ENCODE data around the gene PPHLN1. TPM values are rescaled to one million over a fixed set of nuclear protein-coding genes. Genes with fewer than 3 reads are reported as not detected.
A peak's percentile ranks its signal among the peaks of the same experiment; 100 is the strongest.

The PPHLN1 gene
- total and polyA plus RNA-seq, 4 donors: 27.8 to 52.8 (median 39.0) TPM

DNA sequence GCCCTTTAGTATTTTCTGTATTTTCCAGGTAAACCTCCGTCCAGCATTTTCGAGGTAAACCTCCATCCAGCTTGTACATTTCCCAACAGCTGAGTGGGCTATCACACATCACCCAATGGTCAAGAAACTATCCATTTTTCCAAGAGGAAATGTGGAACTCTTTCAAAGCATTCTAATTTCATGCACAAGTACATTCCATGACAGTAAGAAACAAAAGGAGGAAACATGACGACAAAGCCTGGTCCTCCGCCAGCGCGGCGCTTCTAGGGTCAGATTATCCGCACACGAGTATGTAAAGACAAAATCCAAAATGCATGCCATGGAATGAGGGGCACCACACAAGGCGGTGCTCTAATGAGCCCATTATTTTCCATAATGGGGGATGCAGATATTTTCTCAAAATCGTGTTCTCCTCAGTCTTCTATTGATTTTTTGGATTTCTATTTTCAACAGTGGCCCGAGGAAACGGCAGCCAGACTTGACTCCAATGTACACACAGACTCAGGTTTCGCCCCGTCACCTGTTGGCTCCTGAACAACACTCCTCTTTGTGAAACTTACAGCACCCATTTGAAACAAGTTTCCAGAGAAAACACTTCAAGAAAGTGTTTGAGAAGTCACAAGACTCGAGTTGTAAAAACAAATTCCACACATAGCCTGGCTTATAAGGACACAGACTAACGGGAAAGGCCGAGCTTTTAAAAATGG, 156.2 kb downstream of the PPHLN1 start:
- no peaks in the 10 kb centered on the region for H3K36me3 ChIP-seq (ENCODE audit: control insufficient read depth in 1 of 2, insufficient read depth in 2 of 2, low read length in 1 of 2)
- intact Hi-C loops (cut with DNase I): loop anchor here (2.0 to 10.0 kb wide), 5 partner anchors 85 to 855 kb away; partner anchors contain the start of gene YAF2 (in 1 of the 2)
- peak overlapping the region; percentile 77 to 95 for H3K4me3 ChIP-seq (ENCODE audit: low read length in 2 of 2)
- no peaks in the 10 kb centered on the region for H3K9me3 ChIP-seq (ENCODE audit: control insufficient read depth, low read length)
- no peaks in the 10 kb centered on the region for H3K27me3 ChIP-seq (ENCODE audit: control insufficient read depth in 1 of 2, insufficient read depth in 2 of 2, low read length in 1 of 2)
- ATAC-seq (ENCODE audit: low FRiP score) (no peak), DNase-seq (peak in 1 of 2 donors; percentile 85)
- H3K27ac ChIP-seq (ENCODE audit: low read depth in 1 of 2, low read length in 2 of 2): peak overlapping the region in 1 of 2 donors; percentile 58
- 20 to 26% methylated on average over 18 of the region's 18 CpGs for WGBS, 2 donors
- no peaks in the 10 kb centered on the region for H3K4me1 ChIP-seq (ENCODE audit: control insufficient read depth in 1 of 2, insufficient read depth in 2 of 2, low read length in 2 of 2)

GRCh38 chr12:42482748-42483520, 157.0 kb downstream of the PPHLN1 start:
- WGBS, 2 donors: 0% methylated on average over 75 to 83 of the region's 83 CpGs
- Histone ChIP-seq H3K4me1 (ENCODE audit: control insufficient read depth in 1 of 2, insufficient read depth in 2 of 2, low read length in 2 of 2) (no peaks in the 10 kb centered on the region), H3K27me3 (ENCODE audit: control insufficient read depth in 1 of 2, insufficient read depth in 2 of 2, low read length in 1 of 2) (no peaks in the 10 kb centered on the region), H3K9me3 (ENCODE audit: control insufficient read depth, low read length) (no peaks in the 10 kb centered on the region), H3K4me3 (ENCODE audit: low read length in 2 of 2) (peak overlapping the region; percentile 77 to 95), H3K27ac (ENCODE audit: low read depth in 1 of 2, low read length in 2 of 2) (peak overlapping the region; percentile 1 to 77), H3K36me3 (ENCODE audit: control insufficient read depth in 1 of 2, insufficient read depth in 2 of 2, low read length in 1 of 2) (no peaks in the 10 kb centered on the region)
- ATAC-seq (ENCODE audit: low FRiP score) (peak; percentile 94), DNase-seq (peak; percentile 81 to 94)
- intact Hi-C loops (cut with DNase I): loop anchor here (2.0 to 10.0 kb wide), 5 partner anchors 84 to 854 kb away; partner anchors contain the start of gene YAF2 (in 1 of the 2)

DNA sequence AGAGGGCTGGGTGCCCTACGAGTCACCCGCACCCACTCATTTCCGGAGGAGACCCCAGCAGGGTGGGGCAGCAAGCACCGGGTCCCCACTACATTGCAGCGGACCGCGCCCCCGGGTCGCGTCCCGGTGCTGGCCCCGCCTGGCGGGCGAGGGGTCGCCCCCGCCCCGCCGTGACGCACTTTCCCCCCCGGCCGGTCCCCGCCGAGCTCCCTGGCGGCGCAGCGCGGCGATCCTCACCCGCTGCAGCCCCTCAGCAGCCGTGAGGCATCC, 157.5 kb downstream of the PPHLN1 start:
- H3K4me3 ChIP-seq (ENCODE audit: low read length in 2 of 2): peak overlapping the region; percentile 77 to 95
- peak overlapping the region; percentile 1 to 77 for H3K27ac ChIP-seq (ENCODE audit: low read depth in 1 of 2, low read length in 2 of 2)
- WGBS, 2 donors: 0 to 1% methylated on average over 29 to 30 of the region's 30 CpGs
- ATAC-seq (ENCODE audit: low FRiP score): peak; percentile 70
- no peaks in the 10 kb centered on the region for H3K9me3 ChIP-seq (ENCODE audit: control insufficient read depth, low read length)
- intact Hi-C loops (cut with DNase I): loop anchor here (2.0 to 10.0 kb wide), 5 partner anchors 83 to 854 kb away; partner anchors contain the start of gene YAF2 (in 1 of the 2)
- no peaks in the 10 kb centered on the region for H3K4me1 ChIP-seq (ENCODE audit: control insufficient read depth in 1 of 2, insufficient read depth in 2 of 2, low read length in 2 of 2)
- peak in 1 of 2 donors; percentile 82 for DNase-seq
- no peaks in the 10 kb centered on the region for H3K36me3 ChIP-seq (ENCODE audit: control insufficient read depth in 1 of 2, insufficient read depth in 2 of 2, low read length in 1 of 2)
- no peaks in the 10 kb centered on the region for H3K27me3 ChIP-seq (ENCODE audit: control insufficient read depth in 1 of 2, insufficient read depth in 2 of 2, low read length in 1 of 2)

- WGBS, 2 donors: 34 to 54% methylated on average over 3 of the region's 3 CpGs
- no peak overlapping the region for H3K27ac ChIP-seq (ENCODE audit: low read depth in 1 of 2, low read length in 2 of 2)
- intact Hi-C loops (cut with DNase I): loop anchor here in 1 of 2 donors (5.0 to 10.0 kb wide), 3 partner anchors 248 to 852 kb away; partner anchors contain the start of gene YAF2
Observed at GRCh38 chr12:42484996-42485395, 159.0 kb downstream of the PPHLN1 start.

GRCh38 chr12:42485823-42486222, 159.9 kb downstream of the PPHLN1 start:
- ATAC-seq (ENCODE audit: low FRiP score) (no peak), DNase-seq (no peak)
- Histone ChIP-seq H3K27ac (ENCODE audit: low read depth in 1 of 2, low read length in 2 of 2) (no peak overlapping the region), H3K9me3 (ENCODE audit: control insufficient read depth, low read length) (no peaks in the 10 kb centered on the region), H3K4me3 (ENCODE audit: low read length in 2 of 2) (no peak overlapping the region), H3K36me3 (ENCODE audit: control insufficient read depth in 1 of 2, insufficient read depth in 2 of 2, low read length in 1 of 2) (no peaks in the 10 kb centered on the region), H3K4me1 (ENCODE audit: control insufficient read depth in 1 of 2, insufficient read depth in 2 of 2, low read length in 2 of 2) (no peaks in the 10 kb centered on the region), H3K27me3 (ENCODE audit: control insufficient read depth in 1 of 2, insufficient read depth in 2 of 2, low read length in 1 of 2) (no peaks in the 10 kb centered on the region)
- 77 to 93% methylated on average over 3 of the region's 3 CpGs for WGBS, 2 donors
- intact Hi-C loops (cut with DNase I): loop anchor here in 1 of 2 donors (10.0 kb wide), 1 partner anchor 351 kb away; no protein-coding TSS in a partner anchor

More at GRCh38 chr12:42484996-42485395, 159.0 kb downstream of the PPHLN1 start:
- Histone ChIP-seq H3K4me1 (ENCODE audit: control insufficient read depth in 1 of 2, insufficient read depth in 2 of 2, low read length in 2 of 2) (no peaks in the 10 kb centered on the region), H3K36me3 (ENCODE audit: control insufficient read depth in 1 of 2, insufficient read depth in 2 of 2, low read length in 1 of 2) (no peaks in the 10 kb centered on the region), H3K9me3 (ENCODE audit: control insufficient read depth, low read length) (no peaks in the 10 kb centered on the region), H3K27me3 (ENCODE audit: control insufficient read depth in 1 of 2, insufficient read depth in 2 of 2, low read length in 1 of 2) (no peaks in the 10 kb centered on the region), H3K4me3 (ENCODE audit: low read length in 2 of 2) (no peak overlapping the region)
- DNase-seq: no peak
- no peak for ATAC-seq (ENCODE audit: low FRiP score)

DNA sequence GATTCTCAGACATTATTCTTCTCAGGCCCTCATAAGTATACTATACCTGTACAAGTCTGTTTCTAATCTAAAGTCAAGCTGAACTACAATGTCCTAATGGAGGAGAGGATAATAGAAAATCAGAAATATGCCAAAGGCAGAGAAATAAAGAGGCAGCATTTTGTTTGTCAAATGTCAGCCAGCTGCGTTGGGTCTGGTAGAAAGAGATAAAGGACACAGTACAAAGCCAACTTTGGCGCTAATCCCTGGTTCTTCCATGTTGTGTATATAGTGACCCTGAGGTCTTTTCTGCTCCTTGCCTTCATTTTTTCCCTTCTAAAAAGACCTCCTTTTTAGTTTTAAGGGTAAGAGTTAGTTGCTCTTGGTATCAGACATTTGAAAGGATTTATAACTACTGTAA, 160.4 kb downstream of the PPHLN1 start:
- Histone ChIP-seq H3K27me3 (ENCODE audit: control insufficient read depth in 1 of 2, insufficient read depth in 2 of 2, low read length in 1 of 2) (no peaks in the 10 kb centered on the region), H3K36me3 (ENCODE audit: control insufficient read depth in 1 of 2, insufficient read depth in 2 of 2, low read length in 1 of 2) (no peaks in the 10 kb centered on the region), H3K4me1 (ENCODE audit: control insufficient read depth in 1 of 2, insufficient read depth in 2 of 2, low read length in 2 of 2) (no peaks in the 10 kb centered on the region), H3K4me3 (ENCODE audit: low read length in 2 of 2) (no peak overlapping the region), H3K27ac (ENCODE audit: low read depth in 1 of 2, low read length in 2 of 2) (no peak overlapping the region), H3K9me3 (ENCODE audit: control insufficient read depth, low read length) (no peaks in the 10 kb centered on the region)
- WGBS, 2 donors: 67 to 72% methylated on average over 2 of the region's 2 CpGs
- DNase-seq (no peak), ATAC-seq (ENCODE audit: low FRiP score) (no peak)
- intact Hi-C loops (cut with DNase I): loop anchor here in 1 of 2 donors (10.0 kb wide), 1 partner anchor 352 kb away; no protein-coding TSS in a partner anchor

DNA sequence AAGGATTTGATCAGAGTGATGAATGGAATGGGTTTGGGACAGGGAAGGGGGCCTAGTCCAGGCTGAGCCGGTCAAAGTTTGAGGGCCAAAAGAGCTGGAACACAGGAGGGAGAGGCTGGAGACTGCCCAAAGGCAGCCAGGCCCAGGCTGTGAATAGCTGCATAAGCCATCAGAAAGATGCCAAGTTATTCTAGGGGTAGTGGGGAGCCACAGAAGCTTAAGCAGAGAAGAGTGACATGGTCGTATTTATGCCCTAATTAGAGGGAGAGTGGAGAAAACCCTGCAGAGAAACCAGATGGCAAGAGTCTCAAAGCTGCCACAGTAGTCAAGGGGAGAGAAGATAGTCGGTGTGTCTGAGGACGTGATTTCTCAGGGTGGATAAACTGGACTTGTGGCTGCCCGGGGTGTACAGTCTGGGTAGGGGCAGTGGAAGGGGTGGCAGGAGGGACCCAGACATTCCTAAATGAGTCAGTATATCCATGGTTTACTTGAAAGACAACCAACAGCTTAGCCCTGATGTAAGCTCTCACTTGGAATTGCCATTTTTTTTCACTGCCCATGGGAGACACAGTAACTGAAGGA, 164.4 kb downstream of the PPHLN1 start:
- H3K9me3 ChIP-seq (ENCODE audit: control insufficient read depth, low read length): no peaks in the 10 kb centered on the region
- intact Hi-C loops (cut with DNase I): no loop called here
- no peak overlapping the region for H3K4me3 ChIP-seq (ENCODE audit: low read length in 2 of 2)
- DNase-seq (no peak), ATAC-seq (ENCODE audit: low FRiP score) (peak; percentile 37)
- 71 to 80% methylated on average over 5 of the region's 5 CpGs for WGBS, 2 donors
- no peak overlapping the region for H3K27ac ChIP-seq (ENCODE audit: low read depth in 1 of 2, low read length in 2 of 2)
- H3K27me3 ChIP-seq (ENCODE audit: control insufficient read depth in 1 of 2, insufficient read depth in 2 of 2, low read length in 1 of 2): no peaks in the 10 kb centered on the region
- H3K4me1 ChIP-seq (ENCODE audit: control insufficient read depth in 1 of 2, insufficient read depth in 2 of 2, low read length in 2 of 2): no peaks in the 10 kb centered on the region
- H3K36me3 ChIP-seq (ENCODE audit: control insufficient read depth in 1 of 2, insufficient read depth in 2 of 2, low read length in 1 of 2): no peaks in the 10 kb centered on the region
